Measurements from ENCODE around the gene ACAP2.

The ACAP2 gene

GRCh38 chr3:195284842-195285241, 158.0 kb downstream of the ACAP2 start:
- DNase-seq = no peak

- no peak for DNase-seq
Observed at GRCh38 chr3:195282961-195283360, 159.9 kb downstream of the ACAP2 start.

- no peak for DNase-seq
Observed at GRCh38 chr3:195274259-195274966, 168.4 kb downstream of the ACAP2 start.

- peak; percentile 81 for DNase-seq
Observed at GRCh38 chr3:195271410-195272243, 171.2 kb downstream of the ACAP2 start.

- DNase-seq = peak; percentile 83
Observed at GRCh38 chr3:195270817-195271409, 171.9 kb downstream of the ACAP2 start, which contains the start of gene XXYLT1. Gene XXYLT1 (minus strand): TSS chr3:195271159. CDS start chr3:195271058, 101 bp downstream.

GRCh38 chr3:195270079-195270816, 172.6 kb downstream of the ACAP2 start:
- peak; percentile 17 for DNase-seq

- no peak for DNase-seq
Observed at GRCh38 chr3:195269375-195270078, 173.3 kb downstream of the ACAP2 start.

- no peak for DNase-seq
Observed at GRCh38 chr3:195268576-195269309, 174.1 kb downstream of the ACAP2 start.

- DNase-seq = no peak
Observed at GRCh38 chr3:195267096-195267495, 175.7 kb downstream of the ACAP2 start.

GRCh38 chr3:195266428-195266827, 176.4 kb downstream of the ACAP2 start:
- no peak for DNase-seq

- no peak for DNase-seq
Observed at GRCh38 chr3:195265363-195265976, 177.3 kb downstream of the ACAP2 start.

GRCh38 chr3:195263925-195264600, 178.8 kb downstream of the ACAP2 start:
- no peak for DNase-seq

GRCh38 chr3:195263193-195263924, 179.5 kb downstream of the ACAP2 start:
- no peak for DNase-seq

GRCh38 chr3:195261925-195262324, 180.9 kb downstream of the ACAP2 start:
- DNase-seq = no peak

- no peak for DNase-seq
Observed at GRCh38 chr3:195260280-195260905, 182.4 kb downstream of the ACAP2 start.

- peak; percentile 86 for DNase-seq
Observed at GRCh38 chr3:195259475-195260279, 183.1 kb downstream of the ACAP2 start.

GRCh38 chr3:195259154-195259474, 183.7 kb downstream of the ACAP2 start:
- no peak for DNase-seq

- peak; percentile 46 for DNase-seq
Observed at GRCh38 chr3:195258449-195259153, 184.2 kb downstream of the ACAP2 start.

All from NCI-H2171 (cell line).